Duodenal mucosa (tissue), 2 donors: Measurements from ENCODE around the gene SEMA3D.
"Not testable (repeated sequence)": the region's sequence is repeated elsewhere in the genome, so short reads cannot be mapped to it uniquely, and the experiment has no call there.

Source experiments
- H3K27ac ChIP-seq: one replicate; pipeline ENCODE4 v1.7.0; 2013; ENCODE audit warnings: low read depth, low read length
- H3K27me3 ChIP-seq, 2 donors: one replicate each; pipeline ENCODE4 v1.7.0; 2013; ENCODE audit warnings: low read length in 2 of 2, control low read depth in 1 of 2; ENCODE audit not compliant: insufficient read depth in 2 of 2, control insufficient read depth in 1 of 2
- H3K36me3 ChIP-seq, 2 donors: one replicate each; pipeline ENCODE4 v1.7.0; 2013; ENCODE audit warnings: low read length in 2 of 2, control low read depth in 1 of 2; ENCODE audit not compliant: insufficient read depth in 2 of 2, control insufficient read depth in 1 of 2
- H3K4me1 ChIP-seq, 2 donors: one replicate each; pipeline ENCODE4 v1.7.0; 2013; ENCODE audit warnings: low read length in 2 of 2, control low read depth in 1 of 2; ENCODE audit not compliant: insufficient read depth in 2 of 2, control insufficient read depth in 1 of 2
- H3K4me3 ChIP-seq, 2 donors: one replicate each; pipeline ENCODE4 v1.7.0; 2013; ENCODE audit warnings: low read length in 2 of 2, low read depth in 1 of 2
- H3K9ac ChIP-seq, 2 donors: one replicate each; pipeline ENCODE4 v1.7.0; 2013; ENCODE audit warnings: low read length in 2 of 2, low read depth in 1 of 2
- H3K9me3 ChIP-seq, 2 donors: one replicate each; pipeline ENCODE4 v1.7.0; 2013; ENCODE audit warnings: low read length in 2 of 2, control low read depth in 1 of 2; ENCODE audit not compliant: control insufficient read depth in 1 of 2

The SEMA3D gene

DNA sequence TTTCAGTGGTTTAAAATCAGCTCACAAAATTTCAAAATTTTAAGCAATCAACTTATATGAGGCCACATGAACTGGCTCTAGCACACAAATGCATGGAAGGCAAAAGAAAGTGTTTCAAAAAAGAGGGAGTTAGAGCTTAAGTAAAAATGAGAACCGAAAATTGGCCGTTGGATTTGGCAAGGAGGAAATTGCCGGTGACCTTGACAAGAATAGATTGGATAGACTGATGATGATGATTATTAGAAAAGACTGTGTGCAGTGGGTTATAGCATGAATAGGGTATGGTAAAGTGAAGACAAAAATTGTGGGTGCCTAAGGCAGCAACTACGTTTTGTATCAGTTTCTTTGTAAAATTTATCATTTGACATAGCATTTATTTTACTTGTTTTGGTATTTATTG, 175.7 kb downstream of the SEMA3D start:
- Histone ChIP-seq H3K36me3 (no peaks in the 10 kb centered on the region), H3K9ac (no peak overlapping the region), H3K27me3 (no peaks in the 10 kb centered on the region), H3K4me3 (no peak overlapping the region), H3K27ac (no peak overlapping the region), H3K9me3 (no peaks in the 10 kb centered on the region), H3K4me1 (no peaks in the 10 kb centered on the region)

DNA sequence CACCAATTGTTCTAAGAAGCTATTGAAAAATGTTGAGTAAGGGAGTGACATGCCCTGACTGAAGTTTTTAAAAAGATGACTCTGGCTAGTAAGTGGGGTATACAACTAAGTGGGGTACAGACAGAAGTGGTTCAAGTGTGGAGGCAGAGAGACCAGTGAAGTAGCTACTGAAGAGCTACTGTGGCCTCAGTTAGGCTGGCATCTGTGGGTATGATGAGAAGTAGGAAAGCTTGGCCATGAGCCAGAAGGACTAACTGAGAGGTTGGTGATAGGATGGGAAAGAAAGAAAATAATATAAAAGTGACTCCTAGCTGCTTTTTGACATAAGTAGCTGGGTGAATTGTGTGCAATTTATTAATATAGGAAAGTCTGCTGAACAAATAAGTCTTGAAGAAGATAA, 176.6 kb downstream of the SEMA3D start:
- Histone ChIP-seq H3K4me3 (no peak overlapping the region), H3K9me3 (no peaks in the 10 kb centered on the region)

DNA sequence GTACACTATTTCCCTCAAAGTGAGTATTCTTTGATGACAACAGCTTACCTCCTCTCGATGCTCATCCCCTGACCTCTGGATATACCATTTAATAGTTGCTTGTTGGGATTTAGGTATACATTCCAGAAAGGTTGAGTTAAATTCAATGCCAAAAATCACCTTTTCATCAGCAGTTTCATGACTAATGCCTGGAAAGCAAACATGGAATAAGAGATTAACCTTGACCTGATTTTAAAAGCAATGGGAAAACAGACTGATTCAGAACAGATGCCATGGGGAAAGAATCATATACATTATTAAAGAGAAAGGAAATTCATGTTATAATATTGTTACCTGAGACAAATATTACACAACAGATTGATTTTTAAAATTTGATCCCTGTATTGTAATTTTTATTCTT, 180.1 kb downstream of the SEMA3D start:
- H3K36me3 ChIP-seq: no peaks in the 10 kb centered on the region
- no peak overlapping the region for H3K9ac ChIP-seq
- H3K4me1 ChIP-seq: no peaks in the 10 kb centered on the region
- H3K4me3 ChIP-seq: no peak overlapping the region
- H3K27me3 ChIP-seq: no peaks in the 10 kb centered on the region
- H3K27ac ChIP-seq: no peak overlapping the region
- H3K9me3 ChIP-seq: no peaks in the 10 kb centered on the region

More for the DNA sequence above, 176.6 kb downstream of the SEMA3D start:
- Histone ChIP-seq H3K27me3 (no peaks in the 10 kb centered on the region), H3K36me3 (no peaks in the 10 kb centered on the region), H3K27ac (no peak overlapping the region), H3K4me1 (no peaks in the 10 kb centered on the region), H3K9ac (no peak overlapping the region)

DNA sequence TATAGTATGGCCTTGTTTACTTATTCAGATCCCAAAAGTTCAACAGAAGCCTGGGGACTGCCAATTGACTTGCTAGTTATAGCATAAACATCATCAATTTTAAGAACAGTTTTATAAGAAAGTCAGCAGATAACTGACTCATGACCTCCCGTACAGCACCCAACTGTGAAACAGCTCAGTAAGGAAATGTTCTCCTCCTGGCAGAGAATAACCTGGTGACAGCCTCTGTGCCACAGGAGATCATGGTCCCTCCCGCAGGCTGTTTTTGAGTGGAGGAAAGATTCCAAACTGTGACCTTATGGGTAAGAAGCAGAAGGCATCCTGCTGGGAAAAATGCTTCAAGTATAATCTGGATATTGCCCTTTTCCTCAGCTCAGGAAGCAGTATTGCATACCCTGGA, 182.5 kb downstream of the SEMA3D start:
- no peak overlapping the region for H3K9ac ChIP-seq
- no peaks in the 10 kb centered on the region for H3K4me1 ChIP-seq
- H3K4me3 ChIP-seq: no peak overlapping the region
- H3K36me3 ChIP-seq: no peaks in the 10 kb centered on the region
- H3K9me3 ChIP-seq: no peaks in the 10 kb centered on the region
- H3K27me3 ChIP-seq: no peaks in the 10 kb centered on the region
- no peak overlapping the region for H3K27ac ChIP-seq

DNA sequence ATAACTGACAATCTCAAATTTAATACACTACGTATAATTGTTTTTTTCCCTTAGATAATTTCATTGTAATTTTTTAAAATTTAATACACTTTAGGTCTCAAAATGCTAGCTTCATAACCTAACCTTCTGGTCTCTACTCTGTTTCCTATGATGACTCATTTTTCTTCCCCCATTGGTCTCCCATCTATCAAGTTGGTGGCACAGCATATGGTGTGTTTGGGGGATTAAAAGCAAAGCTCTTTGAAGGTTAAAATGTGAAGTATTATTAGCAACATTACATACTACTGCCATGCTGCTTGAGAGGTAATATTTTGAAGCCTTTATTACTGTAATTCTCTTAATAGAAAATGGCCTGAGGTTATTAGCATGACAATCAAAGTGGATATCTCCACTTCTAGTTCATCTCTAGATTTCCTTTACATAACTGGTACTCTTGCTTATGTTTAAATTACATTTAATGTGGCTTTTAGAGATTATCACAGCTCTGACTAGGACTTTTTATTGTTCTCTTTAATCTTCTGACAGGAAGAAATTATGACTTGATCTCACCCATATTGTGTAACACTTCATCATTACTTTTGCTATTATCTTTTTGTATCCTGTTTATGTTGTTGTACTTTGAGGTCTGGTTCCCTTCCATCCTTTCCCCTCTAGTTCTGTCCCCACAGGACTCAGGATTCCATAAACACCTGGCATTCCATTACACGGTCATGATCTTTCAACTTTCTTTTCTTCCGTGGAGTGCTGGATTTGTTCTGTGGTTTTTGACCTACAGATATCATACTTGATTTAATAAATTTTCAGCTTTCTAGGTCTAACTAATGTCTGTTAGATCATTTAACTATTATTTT, 185.1 kb downstream of the SEMA3D start:
- Histone ChIP-seq H3K36me3 (no peaks in the 10 kb centered on the region), H3K4me3 (no peak overlapping the region), H3K4me1 (no peaks in the 10 kb centered on the region), H3K9ac (no peak overlapping the region), H3K9me3 (no peaks in the 10 kb centered on the region), H3K27me3 (no peaks in the 10 kb centered on the region), H3K27ac (no peak overlapping the region)

DNA sequence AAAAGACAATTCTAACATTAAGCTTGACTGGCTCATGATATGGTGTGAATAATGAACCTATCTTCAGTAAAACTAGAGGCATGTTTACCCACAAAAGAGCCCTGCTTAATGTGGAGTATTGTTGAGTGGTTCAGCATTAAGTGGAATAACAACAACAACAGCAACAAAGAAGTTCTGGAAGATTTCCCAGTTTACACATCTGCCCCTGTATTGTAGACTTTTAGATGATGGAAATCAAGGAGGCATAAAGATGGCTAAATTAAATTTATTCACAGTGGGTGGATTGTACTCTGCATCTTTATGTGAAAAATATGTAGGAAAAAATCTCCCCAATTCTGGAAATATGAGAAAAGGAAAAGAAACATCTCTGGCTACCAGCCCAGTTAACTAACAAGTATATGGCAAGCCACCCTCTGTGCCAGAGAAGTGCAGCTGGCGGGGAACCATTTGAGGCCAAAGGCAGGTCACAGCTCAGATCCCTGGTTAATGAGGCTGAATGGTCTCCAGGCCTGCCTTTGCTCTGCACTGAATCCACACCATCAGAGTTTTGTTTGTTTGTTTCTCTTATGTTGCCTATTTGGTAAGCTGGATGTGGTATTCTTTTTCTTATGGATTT, 186.0 kb downstream of the SEMA3D start:
- H3K36me3 ChIP-seq: no peaks in the 10 kb centered on the region
- H3K4me1 ChIP-seq: no peaks in the 10 kb centered on the region
- no peak overlapping the region for H3K27ac ChIP-seq
- no peaks in the 10 kb centered on the region for H3K27me3 ChIP-seq
- no peak overlapping the region for H3K4me3 ChIP-seq
- no peaks in the 10 kb centered on the region for H3K9me3 ChIP-seq
- no peak overlapping the region for H3K9ac ChIP-seq

DNA sequence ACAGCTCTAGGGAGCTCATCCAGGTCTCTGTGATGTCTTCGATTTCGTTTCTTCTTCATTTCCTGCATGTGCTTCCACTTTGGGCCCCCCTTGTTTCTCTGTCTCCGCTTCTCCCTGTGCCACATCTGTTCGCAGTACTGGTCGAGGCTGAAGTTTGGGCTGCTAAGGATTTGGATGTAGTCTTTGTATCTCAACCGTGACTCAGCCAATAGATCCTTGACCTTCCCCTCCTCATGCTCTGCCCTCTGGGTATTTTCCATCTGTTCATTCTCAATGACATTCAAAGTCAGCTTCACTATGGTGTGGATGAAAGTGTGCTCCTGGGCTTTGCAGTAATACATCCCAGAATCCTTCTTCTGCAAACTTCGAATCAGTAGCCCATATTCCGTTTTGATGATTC, 187.4 kb downstream of the SEMA3D start:
- H3K9me3 ChIP-seq: no peaks in the 10 kb centered on the region
- H3K27me3 ChIP-seq: no peaks in the 10 kb centered on the region
- H3K4me1 ChIP-seq: no peaks in the 10 kb centered on the region
- no peak overlapping the region for H3K27ac ChIP-seq
- no peaks in the 10 kb centered on the region for H3K36me3 ChIP-seq
- H3K4me3 ChIP-seq: no peak overlapping the region
- no peak overlapping the region for H3K9ac ChIP-seq

DNA sequence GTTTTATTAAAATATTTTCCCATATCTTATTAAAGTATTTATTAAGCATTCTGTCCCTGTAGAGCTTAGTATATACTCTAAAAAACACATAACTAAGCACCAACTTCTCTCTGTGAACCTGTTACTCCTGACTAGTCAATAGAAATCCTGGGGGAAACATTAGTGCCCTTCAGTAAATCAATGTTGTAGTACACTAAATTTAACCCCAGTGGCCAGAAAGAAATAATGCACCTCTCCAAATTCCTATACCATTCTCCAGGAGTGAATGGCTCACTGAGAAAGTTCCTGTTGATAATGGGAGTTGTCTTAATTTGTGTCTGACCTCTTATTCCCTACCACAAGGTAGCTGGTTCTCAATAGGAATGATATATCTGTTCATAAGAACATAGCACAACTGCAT, 188.2 kb downstream of the SEMA3D start:
- H3K36me3 ChIP-seq: no peaks in the 10 kb centered on the region
- no peaks in the 10 kb centered on the region for H3K27me3 ChIP-seq
- no peak overlapping the region for H3K9ac ChIP-seq
- H3K27ac ChIP-seq: no peak overlapping the region
- no peaks in the 10 kb centered on the region for H3K9me3 ChIP-seq
- H3K4me1 ChIP-seq: no peaks in the 10 kb centered on the region
- no peak overlapping the region for H3K4me3 ChIP-seq

DNA sequence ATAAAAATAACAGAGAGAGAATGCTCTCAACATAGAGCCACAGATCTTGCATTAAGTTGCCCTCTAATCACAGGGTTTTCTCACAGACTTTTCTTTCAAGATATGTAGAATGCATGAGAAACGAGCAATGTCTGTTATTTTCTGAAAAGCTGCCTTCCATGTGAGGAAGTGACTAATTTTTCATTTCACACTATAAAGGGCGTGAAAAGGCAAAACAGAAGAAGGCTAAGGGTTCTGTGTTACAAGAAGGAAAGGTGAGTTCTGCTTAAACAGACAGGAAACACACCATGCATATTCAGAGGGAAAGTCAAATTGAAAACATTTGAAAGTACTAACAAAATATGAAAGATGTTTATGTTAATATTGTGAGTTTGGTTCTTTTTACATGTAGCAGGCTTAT, 189.2 kb downstream of the SEMA3D start:
- H3K27ac ChIP-seq: no peak overlapping the region

DNA sequence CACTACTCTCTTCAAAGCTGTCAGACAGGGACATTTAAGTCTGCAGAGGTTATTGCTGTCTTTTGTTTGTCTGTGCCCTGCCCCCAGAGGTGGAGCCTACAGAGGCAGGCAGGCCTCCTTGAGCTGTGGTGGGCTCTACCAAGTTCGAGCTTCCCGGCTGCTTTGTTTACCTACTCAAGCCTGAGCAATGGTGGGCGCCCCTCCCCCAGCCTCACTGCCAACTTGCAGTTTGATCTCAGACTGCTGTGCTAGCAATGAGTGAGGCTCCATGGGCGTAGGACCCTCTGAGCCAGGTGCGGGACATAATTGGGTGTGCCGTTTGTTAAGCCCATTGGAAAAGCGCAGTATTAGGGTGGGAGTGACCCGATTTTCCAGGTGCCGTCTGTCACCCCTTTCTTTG, 193.9 kb downstream of the SEMA3D start:
- not testable (repeated sequence) for H3K36me3 ChIP-seq, H3K9me3 ChIP-seq, H3K4me1 ChIP-seq, H3K9ac ChIP-seq, H3K27ac ChIP-seq, H3K27me3 ChIP-seq, H3K4me3 ChIP-seq

More for the DNA sequence above, 189.2 kb downstream of the SEMA3D start:
- H3K27me3 ChIP-seq: no peaks in the 10 kb centered on the region
- H3K4me3 ChIP-seq: no peak overlapping the region
- no peaks in the 10 kb centered on the region for H3K36me3 ChIP-seq
- H3K9ac ChIP-seq: no peak overlapping the region
- no peaks in the 10 kb centered on the region for H3K9me3 ChIP-seq
- no peaks in the 10 kb centered on the region for H3K4me1 ChIP-seq
